ENCODE data around the gene NSG2.

The NSG2 gene

GRCh38 chr5:174155281-174155680 is 109.8 kb downstream of the NSG2 start:
- DNase-seq, result no peak

GRCh38 chr5:174155706-174156105 is 110.2 kb downstream of the NSG2 start:
- DNase-seq, result no peak

- DNase-seq, result no peak
These were observed 111.5 kb downstream of the NSG2 start for GRCh38 chr5:174157048-174157447.
